H1 (cell line): ENCODE results near the gene RELB. TPM values are rescaled to one million over a fixed set of nuclear protein-coding genes. Genes with fewer than 3 reads are reported as not detected.

Experiments
- CTCF ChIA-PET: fragments of 300-600 bp; sonication (Branson Sonifier 250); formaldehyde crosslinking; loops from one replicate; lab custom pipeline; 2021; ENCODE audit not compliant: partially characterized antibody; lab: Charles Lee
- POLR2A ChIA-PET: fragments of 300-600 bp; sonication (Branson Sonifier 250); formaldehyde crosslinking; loops from one replicate; lab custom pipeline; 2021; ENCODE audit warnings: inconsistent platforms; ENCODE audit not compliant: partially characterized antibody; lab: Charles Lee
- DNase-seq, 2 experiments: peaks; one replicate each; pipeline versions ENCODE4 v3.0.0 to v3.0.0-alpha.2; 2010 to 2022; ENCODE audit warnings: low spot score in 2 of 2, low read depth in 1 of 2, mixed read lengths in 1 of 2
- FAIRE-seq: peaks from 2 replicates; lab custom pipeline; 2011; peaks lifted over from hg19 to GRCh38; lab: Jason Lieb, UNC
- H2AFZ ChIP-seq: 2 replicates; pipeline ENCODE4 v1.8.1; 2012; ENCODE audit warnings: low read length, inconsistent platforms
- H2AK5ac ChIP-seq: 2 replicates; pipeline ENCODE4 v1.6.1; 2013; ENCODE audit warnings: low read depth, low read length
- H2BK120ac ChIP-seq: replicated peaks from 2 replicates; pipeline ENCODE3; 2013; ENCODE audit warnings: low read depth, low read length, inconsistent platforms
- H2BK12ac ChIP-seq: 2 replicates; pipeline ENCODE4 v1.6.1; 2013; ENCODE audit warnings: low read depth, low read length
- H2BK15ac ChIP-seq: 2 replicates; pipeline ENCODE4 v1.6.1; 2013; ENCODE audit warnings: low read length
- H2BK20ac ChIP-seq: 2 replicates; pipeline ENCODE4 v1.6.1; 2013; ENCODE audit warnings: low read length
- H2BK5ac ChIP-seq: 2 replicates; pipeline ENCODE4 v1.6.1; 2013; ENCODE audit warnings: low read depth, low read length
- H3K14ac ChIP-seq: 2 replicates; pipeline ENCODE4 v1.6.1; 2013; ENCODE audit warnings: inconsistent platforms; ENCODE audit not compliant: insufficient read length
- H3K18ac ChIP-seq: 2 replicates; pipeline ENCODE4 v1.6.1; 2013; ENCODE audit warnings: low read length; ENCODE audit errors: extremely low read depth
- H3K23ac ChIP-seq: 2 replicates; pipeline ENCODE4 v1.6.1; 2013; ENCODE audit warnings: inconsistent platforms; ENCODE audit not compliant: insufficient read length
- H3K23me2 ChIP-seq: 2 replicates; pipeline ENCODE4 v1.6.1; 2013; ENCODE audit warnings: low read depth, low read length
- H3K27ac ChIP-seq: 2 replicates; pipeline ENCODE4 v1.6.1; 2011; ENCODE audit warnings: low read depth, low read length, inconsistent platforms
- H3K27me3 ChIP-seq, 4 experiments: replicated peaks in 1 of 4; 1 replicate in 1 of 4; 2 replicates in 3 of 4; pipeline versions ENCODE4 v1.6.1 to v1.8.1; 2011 to 2013; ENCODE audit warnings: low read length in 3 of 4, mild to moderate bottlenecking in 3 of 4, inconsistent platforms in 2 of 4, mixed read lengths in 2 of 4, moderate library complexity in 1 of 4; ENCODE audit not compliant: control insufficient read depth in 3 of 4, insufficient read depth in 3 of 4; ENCODE audit errors: extremely low read depth in 1 of 4
- H3K36me3 ChIP-seq, 4 experiments: 2 replicates each; pipeline versions ENCODE4 v1.6.1 to v1.8.1; 2011 to 2013; ENCODE audit warnings: mild to moderate bottlenecking in 4 of 4, low read length in 3 of 4, moderate library complexity in 2 of 4, control low read depth in 1 of 4, inconsistent platforms in 1 of 4; ENCODE audit not compliant: insufficient read depth in 4 of 4, control insufficient read depth in 2 of 4
- H3K4ac ChIP-seq: replicated peaks from 2 replicates; pipeline ENCODE3; 2013; ENCODE audit warnings: low read length, low read depth, mixed read lengths, inconsistent platforms; ENCODE audit not compliant: insufficient read length
- H3K4me1 ChIP-seq, 4 experiments: replicated peaks in 1 of 4; 1 replicate in 1 of 4; 2 replicates in 3 of 4; pipeline versions ENCODE4 v1.6.1 to v1.8.1; 2011 to 2013; ENCODE audit warnings: low read length in 3 of 4, inconsistent platforms in 2 of 4, mixed read lengths in 1 of 4; ENCODE audit not compliant: insufficient read depth in 4 of 4, control insufficient read depth in 3 of 4
- H3K4me2 ChIP-seq, 2 experiments: 2 replicates each; pipeline versions ENCODE4 v1.6.1 to v1.8.1; 2011 to 2013; ENCODE audit warnings: low read depth in 2 of 2, low read length in 2 of 2, control low read depth in 1 of 2, inconsistent platforms in 1 of 2, mild to moderate bottlenecking in 1 of 2; ENCODE audit not compliant: insufficient read depth in 1 of 2
- H3K4me3 ChIP-seq, 4 experiments: fragments of 200-600, 300-600 bp in 1 of 4; sonication (generic), shearing (Covaris generic), sonication (Bioruptor Twin) in 1 of 4; 2 replicates each; pipeline versions ENCODE4 v1.5.1 to v1.8.1; 2011 to 2016; ENCODE audit warnings: low read length in 4 of 4, low read depth in 3 of 4, control low read depth in 2 of 4, inconsistent platforms in 2 of 4, mild to moderate bottlenecking in 2 of 4, mixed read lengths in 1 of 4, moderate library complexity in 1 of 4; ENCODE audit not compliant: insufficient read depth in 2 of 4; ENCODE audit errors: extremely low read depth in 1 of 4
- H3K56ac ChIP-seq: replicated peaks from 2 replicates; pipeline ENCODE3; 2013; ENCODE audit warnings: low read depth, mild to moderate bottlenecking, mixed read lengths, low read length, inconsistent platforms; ENCODE audit not compliant: insufficient read length
- H3K79me1 ChIP-seq: 2 replicates; pipeline ENCODE4 v1.6.1; 2013; ENCODE audit warnings: low read depth, low read length, control low read depth
- H3K79me2 ChIP-seq, 2 experiments: 2 replicates each; pipeline versions ENCODE4 v1.6.1 to v1.8.1; 2012 to 2013; ENCODE audit warnings: low read length in 2 of 2, mild to moderate bottlenecking in 2 of 2, inconsistent platforms in 1 of 2; ENCODE audit not compliant: insufficient read depth in 2 of 2, control insufficient read depth in 1 of 2
- H3K9ac ChIP-seq, 4 experiments: replicated peaks in 1 of 4; 1 replicate in 1 of 4; 2 replicates in 3 of 4; pipeline versions ENCODE4 v1.6.1 to v1.8.1; 2011 to 2013; ENCODE audit warnings: low read depth in 3 of 4, low read length in 3 of 4, control low read depth in 2 of 4, mild to moderate bottlenecking in 2 of 4, moderate library complexity in 2 of 4, inconsistent platforms in 1 of 4; ENCODE audit errors: extremely low read depth in 1 of 4
- H3K9me3 ChIP-seq, 2 experiments: 2 replicates each; pipeline versions ENCODE4 v1.6.1 to v1.8.1; 2012 to 2013; ENCODE audit warnings: mild to moderate bottlenecking in 2 of 2, moderate library complexity in 2 of 2, control low read depth in 1 of 2, inconsistent platforms in 1 of 2, low read depth in 1 of 2, low read length in 1 of 2, mixed read lengths in 1 of 2; ENCODE audit not compliant: insufficient read depth in 2 of 2
- H4K20me1 ChIP-seq, 2 experiments: replicated peaks in 1 of 2; 2 replicates each; pipeline versions ENCODE3 to v1.8.1; 2011 to 2013; ENCODE audit warnings: inconsistent platforms in 2 of 2, low read length in 2 of 2, mild to moderate bottlenecking in 1 of 2; ENCODE audit not compliant: insufficient read depth in 2 of 2, control insufficient read depth in 1 of 2
- H4K5ac ChIP-seq: 2 replicates; pipeline ENCODE4 v1.6.1; 2013; ENCODE audit warnings: low read length, low read depth, mixed read lengths, inconsistent platforms; ENCODE audit not compliant: insufficient read length
- H4K8ac ChIP-seq: 2 replicates; pipeline ENCODE4 v1.8.0; 2013; ENCODE audit warnings: mild to moderate bottlenecking, moderate library complexity, low read length, inconsistent platforms; ENCODE audit not compliant: insufficient read depth; ENCODE audit errors: extremely low read depth
- H4K91ac ChIP-seq: replicated peaks from 2 replicates; pipeline ENCODE3; 2013; ENCODE audit warnings: low read length, mixed read lengths, inconsistent platforms; ENCODE audit not compliant: insufficient read length
- CREB1 ChIP-seq: IDR thresholded peaks from 2 replicates; pipeline ENCODE4 v1.6.1; 2012; ENCODE audit warnings: inconsistent platforms
- GTF2F1 ChIP-seq: IDR thresholded peaks from 2 replicates; pipeline ENCODE4 v1.6.1; 2012; ENCODE audit warnings: low read depth, low read length, improper control_type of control experiment, borderline replicate concordance
- KDM5A ChIP-seq: fragments of 200-600 bp; IDR thresholded peaks from 2 replicates; pipeline ENCODE4 v1.7.1; 2012; ENCODE audit warnings: mild to moderate bottlenecking, low read length, inconsistent platforms, mixed read lengths
- MAFK ChIP-seq: IDR thresholded peaks from 2 replicates; pipeline ENCODE4 v1.6.1; 2012; ENCODE audit warnings: low read depth, mild to moderate bottlenecking, improper control_type of control experiment, low read length
- RNF2 ChIP-seq: fragments of 200-900, 300-1000 bp; sonication (generic); IDR thresholded peaks from 2 replicates; pipeline ENCODE4 v1.7.1; 2016; ENCODE audit warnings: borderline replicate concordance, low read depth, mild to moderate bottlenecking, antibody characterized with exemption, low read length; ENCODE audit not compliant: poor library complexity, severe bottlenecking; ENCODE audit errors: missing control alignments
- RXRA ChIP-seq: IDR thresholded peaks from 2 replicates; pipeline ENCODE4 v1.6.1; 2011; ENCODE audit warnings: low read depth, mild to moderate bottlenecking, low read length, moderate library complexity; ENCODE audit not compliant: insufficient read depth
- SIX5 ChIP-seq: IDR thresholded peaks from 2 replicates; pipeline ENCODE4 v1.6.1; 2011; ENCODE audit warnings: mild to moderate bottlenecking, low read depth, low read length
- TCF12 ChIP-seq: IDR thresholded peaks from 2 replicates; pipeline ENCODE4 v1.6.1; 2011; ENCODE audit warnings: low read depth, mild to moderate bottlenecking, low read length
- ZNF274 ChIP-seq: IDR thresholded peaks from 2 replicates; pipeline ENCODE4 v1.7.0; 2012; ENCODE audit warnings: low read length, borderline replicate concordance; ENCODE audit errors: extremely low read depth
- WGBS, 2 experiments: shearing (Covaris generic) in 1 of 2; methylation state at CpG; one replicate each; pipeline versions ENCODE4 v1.1.6 to v1.1.7; 2013 to 2015; ENCODE audit warnings: low lambda C conversion rate in 2 of 2, mixed read lengths in 2 of 2, inconsistent platforms in 1 of 2, low coverage in 1 of 2, missing lambda C conversion rate in 1 of 2; ENCODE audit not compliant: insufficient replicate concordance in 2 of 2, insufficient coverage in 1 of 2, insufficient read length in 1 of 2; ENCODE audit errors: extremely low coverage in 1 of 2, missing lambda C conversion rate in 1 of 2; 5-methylcytosine and 5-hydroxymethylcytosine counted together
- polyA plus RNA-seq, 7 experiments: library from polyadenylated mRNA; depleted of rRNA in 3 of 7; stranded (reverse) in 5 of 7; unstranded in 2 of 7; fragments of >200 nt in 5 of 7; fragments of 200-250 nt in 2 of 7; gene quantifications; 1 replicate in 5 of 7; 2 replicates in 1 of 7; 4 replicates in 1 of 7; pipeline versions ENCODE4 v1.2.1 to v1.2.3, GENCODE V29; 2011 to 2013; ENCODE audit warnings: missing spikeins in 2 of 7, mixed read lengths in 2 of 7
- total RNA-seq: library from RNA; stranded (reverse); fragmentation: NEBNext Ultra II Directional; extraction: Animal tissue kit (Norgen Biotek cat#: 25700); gene quantifications from 2 replicates; pipeline ENCODE4 v1.2.1, GENCODE V29; 2021
- TF ChIP-seq, protein P1 (sequence below): IDR thresholded peaks from 2 replicates; pipeline ENCODE4 v1.6.1; 2012; ENCODE audit warnings: inconsistent platforms
- TF ChIP-seq, protein P2 (sequence below): IDR thresholded peaks from 2 replicates; pipeline ENCODE4 v1.6.1; 2011; ENCODE audit warnings: low read depth, mild to moderate bottlenecking, low read length; ENCODE audit not compliant: insufficient read depth

RELB gene
- total and polyA plus RNA-seq, 2 of the 8 experiments (the other 6 are each of a cell fraction or from before 2014, with no cell fraction given) = 10.0 to 13.1 TPM

DNA sequence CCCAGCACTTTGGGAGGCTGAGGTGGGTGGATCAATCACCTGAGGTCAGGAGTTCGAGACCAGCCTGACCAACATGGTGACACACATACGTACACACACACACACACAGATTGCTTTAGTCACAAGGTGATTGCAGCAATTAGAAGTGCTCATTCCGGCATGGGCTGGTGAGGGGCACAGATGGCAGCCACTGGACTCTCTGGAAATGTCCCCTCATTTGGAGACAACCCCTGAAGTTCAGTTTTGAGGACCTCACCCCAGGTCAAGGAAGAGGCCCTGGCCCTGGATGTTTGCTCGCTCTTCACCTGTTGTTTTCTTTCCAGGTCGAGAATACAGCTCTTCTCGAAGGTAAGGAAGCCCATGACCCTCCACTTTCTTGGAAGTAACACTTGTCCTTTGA, 69.0 kb downstream of the RELB start:
- WGBS, 2 experiments = 96% methylated on average over 6 of the region's 6 CpGs; no CpG with 5 or more reads in 1 of the 2 experiments
- TF ChIP-seq RNF2 (no peak), RXRA (no peak), KDM5A (no peak), GTF2F1 (no peak), TCF12 (no peak), ZNF274 (no peak), MAFK (no peak), CREB1 (no peak), SIX5 (no peak)
- TF ChIP-seq, protein P1, sequence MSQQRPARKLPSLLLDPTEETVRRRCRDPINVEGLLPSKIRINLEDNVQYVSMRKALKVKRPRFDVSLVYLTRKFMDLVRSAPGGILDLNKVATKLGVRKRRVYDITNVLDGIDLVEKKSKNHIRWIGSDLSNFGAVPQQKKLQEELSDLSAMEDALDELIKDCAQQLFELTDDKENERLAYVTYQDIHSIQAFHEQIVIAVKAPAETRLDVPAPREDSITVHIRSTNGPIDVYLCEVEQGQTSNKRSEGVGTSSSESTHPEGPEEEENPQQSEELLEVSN = no peak
- TF ChIP-seq, protein P2, sequence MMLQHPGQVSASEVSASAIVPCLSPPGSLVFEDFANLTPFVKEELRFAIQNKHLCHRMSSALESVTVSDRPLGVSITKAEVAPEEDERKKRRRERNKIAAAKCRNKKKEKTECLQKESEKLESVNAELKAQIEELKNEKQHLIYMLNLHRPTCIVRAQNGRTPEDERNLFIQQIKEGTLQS = no peak

More for the DNA sequence above, 69.0 kb downstream of the RELB start:
- Histone ChIP-seq H2AFZ (no peak overlapping the region), H3K23ac (no peak overlapping the region), H3K79me1 (no peaks in the 10 kb centered on the region), H4K91ac (no peak overlapping the region), H4K5ac (no peak overlapping the region), H3K14ac (no peak overlapping the region), H3K4me2 (no peak overlapping the region), H3K23me2 (no peaks in the 10 kb centered on the region), H3K4me3 (no peak overlapping the region), H3K4me1 (peaks cover 2 to 9% (median 4%) of the 10 kb centered on the region in 4 experiments; a peak in 6 of 7 replicates), H2BK120ac (no peak overlapping the region), H3K27me3 (no peaks in the 10 kb centered on the region), H3K36me3 (peaks cover 2 to 44% (median 20%) of the 10 kb centered on the region in 4 experiments; a peak in 6 of 8 replicates), H3K9ac (no peak overlapping the region), H2BK20ac (no peak overlapping the region), H3K56ac (no peak overlapping the region), H4K20me1 (peaks cover 2 to 8% of the 10 kb centered on the region in 2 experiments), H2BK15ac (no peak overlapping the region), H3K18ac (no peak overlapping the region), H2AK5ac (no peak overlapping the region), H4K8ac (no peak overlapping the region), H3K9me3 (no peaks in the 10 kb centered on the region), H2BK12ac (no peak overlapping the region), H2BK5ac (no peak overlapping the region), H3K79me2 (peaks cover 0 to 10% of the 10 kb centered on the region in 2 experiments; a peak in 2 of 4 replicates), H3K4ac (no peak overlapping the region), H3K27ac (no peak overlapping the region)
- CTCF ChIA-PET = interaction anchor here (1.1 to 1.4 kb wide), 2 partner anchors 10 to 30 kb away, joined by 3 to 6 read pairs; no protein-coding TSS in a partner anchor
- FAIRE-seq (no peak), DNase-seq (no peak)
- POLR2A ChIA-PET = interaction anchor here (1.0 to 3.4 kb wide), 4 partner anchors 11 to 56 kb away, joined by 3 to 16 read pairs (median 4); partner anchors contain the start of gene PPP1R37
